GM19043 (cell line): ENCODE results near the gene FGR.
"Not testable (repeated sequence)": the region's sequence is repeated elsewhere in the genome, so short reads cannot be mapped to it uniquely, and the experiment has no call there.

ENCODE experiments used
- ATAC-seq: cut with Tn5 transposase; IDR thresholded peaks from one replicate; pipeline ENCODE4 v1.9.1; 2021; ENCODE audit warnings: low read depth; ENCODE audit not compliant: unreplicated experiment

The FGR gene

GRCh38 chr1:27638047-27638734 lies 3.2 kb upstream of the FGR start:
- no peak for ATAC-seq

GRCh38 chr1:27635396-27636142 lies 584 bp upstream of the FGR start:
- no peak for ATAC-seq

GRCh38 chr1:27634177-27634984 lies 604 bp downstream of the FGR start:
- ATAC-seq = no peak

GRCh38 chr1:27633640-27634176 lies 1.3 kb downstream of the FGR start:
- no peak for ATAC-seq

GRCh38 chr1:27633298-27633610 lies 1.7 kb downstream of the FGR start:
- ATAC-seq = no peak

- peak; percentile 34 for ATAC-seq
Observed at GRCh38 chr1:27632387-27633297, 2.3 kb downstream of the FGR start.

- no peak for ATAC-seq
Observed at GRCh38 chr1:27630859-27631491, 4.0 kb downstream of the FGR start.

- ATAC-seq = no peak
Observed at GRCh38 chr1:27628712-27629111, 6.3 kb downstream of the FGR start.

GRCh38 chr1:27627733-27628132 lies 7.3 kb downstream of the FGR start:
- ATAC-seq = not testable (repeated sequence)

- no peak for ATAC-seq
Observed at GRCh38 chr1:27627061-27627460, 7.9 kb downstream of the FGR start.

- ATAC-seq = no peak
Observed at GRCh38 chr1:27626031-27626935, 8.7 kb downstream of the FGR start.

GRCh38 chr1:27624467-27625178 lies 10.4 kb downstream of the FGR start:
- ATAC-seq = no peak

- ATAC-seq = no peak
Observed at GRCh38 chr1:27623327-27624212, 11.4 kb downstream of the FGR start.

- no peak for ATAC-seq
Observed at GRCh38 chr1:27622828-27623227, 12.2 kb downstream of the FGR start.

GRCh38 chr1:27621051-27621920 lies 13.7 kb downstream of the FGR start:
- no peak for ATAC-seq

- ATAC-seq = not testable (repeated sequence)
Observed at GRCh38 chr1:27619782-27620438, 15.1 kb downstream of the FGR start.
